ENCODE measurements around the gene IL6ST.

The IL6ST gene

GRCh38 chr5:55918087-55919035 is 76.4 kb downstream of the IL6ST start:
- FAIRE-seq: no peak

GRCh38 chr5:55917402-55918086 is 77.2 kb downstream of the IL6ST start:
- no peak for FAIRE-seq

- no peak for FAIRE-seq
These were observed 77.8 kb downstream of the IL6ST start for GRCh38 chr5:55916986-55917385.

DNA sequence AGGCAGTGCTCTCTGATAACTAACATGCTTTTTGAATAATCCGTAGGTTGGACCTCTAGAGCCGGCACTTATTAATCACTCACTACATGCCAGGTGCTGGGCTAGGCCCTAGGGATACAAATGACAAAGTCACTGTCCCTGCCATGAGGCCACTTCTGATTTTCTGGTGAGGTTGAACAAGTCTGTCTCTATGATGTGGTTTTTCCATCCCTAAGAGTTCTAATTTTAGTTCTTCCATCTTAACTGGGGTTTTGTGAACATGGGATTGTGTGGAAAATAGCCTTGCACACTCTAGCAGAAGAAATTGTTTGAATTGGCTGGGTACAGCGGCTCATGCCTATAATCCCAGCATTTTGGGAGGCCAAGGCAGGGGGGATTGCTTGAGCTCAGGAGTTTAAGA is 79.0 kb downstream of the IL6ST start:
- no peak for FAIRE-seq

DNA sequence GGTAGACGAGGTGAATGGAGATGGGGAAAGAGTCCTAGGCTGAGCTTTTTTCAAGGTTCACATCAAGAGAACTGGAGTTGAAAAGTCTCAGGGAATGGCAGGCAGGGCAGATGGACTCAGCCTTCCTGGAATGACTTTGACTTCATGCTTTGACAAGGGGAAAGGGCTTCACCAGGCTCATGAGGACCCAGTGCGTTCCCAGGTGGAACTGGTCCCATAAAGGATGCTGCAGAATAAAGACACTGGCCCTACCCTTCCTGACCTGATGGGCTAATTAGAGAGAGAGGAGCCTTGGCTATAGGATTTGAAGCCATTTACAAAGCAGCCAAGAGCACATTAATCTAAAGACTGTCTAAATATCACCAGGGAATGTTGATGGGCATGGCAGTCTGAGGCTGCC is 79.8 kb downstream of the IL6ST start:
- no peak for FAIRE-seq

DNA sequence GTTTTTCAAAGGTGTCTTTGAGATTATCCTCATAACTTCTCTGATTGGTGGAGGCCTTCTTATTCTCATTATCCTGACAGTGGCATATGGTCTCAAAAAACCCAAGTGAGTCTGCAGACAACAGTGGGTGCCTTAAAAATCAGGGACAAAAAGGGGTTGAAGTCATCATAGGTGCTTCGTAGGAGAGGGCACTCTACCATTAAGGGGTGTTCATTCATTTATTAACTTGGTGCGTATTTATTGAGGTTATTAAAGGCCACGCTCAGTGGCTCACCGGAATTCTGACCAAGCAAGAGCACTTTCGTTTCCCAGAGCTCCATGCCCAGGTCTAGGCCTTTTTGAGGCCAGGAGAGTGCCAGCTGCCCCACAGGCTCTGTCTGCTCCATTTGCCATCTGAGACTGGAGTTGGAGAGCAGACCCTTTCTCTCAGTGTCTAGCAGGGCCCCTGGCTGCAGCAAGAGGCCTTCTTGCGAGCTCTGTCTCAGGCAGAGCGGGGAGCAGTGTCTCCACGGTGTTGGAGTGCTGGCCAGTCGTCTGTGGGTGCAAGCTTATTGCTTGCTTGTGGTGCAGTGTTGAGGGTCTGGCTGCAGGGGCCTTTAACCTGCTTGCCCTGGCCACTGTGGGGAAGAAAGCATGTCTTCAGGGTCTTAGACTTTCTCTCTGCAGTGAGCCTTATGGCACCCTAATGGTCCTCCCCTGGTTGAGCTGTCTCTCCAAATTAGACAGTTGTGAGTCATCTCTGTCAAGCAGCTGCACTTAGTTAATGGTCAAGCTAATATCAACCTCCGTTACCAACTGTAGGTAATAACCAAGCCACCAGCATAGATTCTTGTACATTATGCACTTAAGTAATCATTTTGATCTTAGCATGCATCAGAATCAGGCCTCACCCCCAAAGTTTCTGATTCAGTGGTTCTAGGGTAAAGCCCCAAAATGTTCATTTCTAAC is 81.0 kb downstream of the IL6ST start:
- FAIRE-seq: no peak

- no peak for FAIRE-seq
These were observed 82.7 kb downstream of the IL6ST start for GRCh38 chr5:55911784-55912653.

DNA sequence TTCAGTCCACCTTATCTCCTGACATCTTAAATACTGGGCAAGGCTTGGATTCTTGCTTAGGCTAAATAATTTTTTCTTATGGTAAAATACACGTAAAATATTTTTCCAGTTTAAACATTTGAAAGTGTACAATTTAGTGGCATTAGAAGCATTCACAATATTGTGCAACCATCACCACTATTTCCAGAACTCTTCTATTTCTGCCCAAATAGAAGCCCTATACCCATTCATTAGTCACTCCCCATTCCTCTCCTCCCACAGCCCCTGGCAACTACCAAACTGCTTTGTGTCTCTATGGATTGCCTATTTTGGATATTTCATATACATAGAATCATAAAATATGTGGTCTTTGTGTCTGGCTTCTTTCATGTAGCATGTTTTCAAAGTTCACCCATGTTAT is 86.0 kb downstream of the IL6ST start:
- no peak for FAIRE-seq

- FAIRE-seq: no peak
These were observed 86.8 kb downstream of the IL6ST start for GRCh38 chr5:55907927-55908326.

GRCh38 chr5:55905251-55905650 is 89.5 kb downstream of the IL6ST start:
- no peak for FAIRE-seq

DNA sequence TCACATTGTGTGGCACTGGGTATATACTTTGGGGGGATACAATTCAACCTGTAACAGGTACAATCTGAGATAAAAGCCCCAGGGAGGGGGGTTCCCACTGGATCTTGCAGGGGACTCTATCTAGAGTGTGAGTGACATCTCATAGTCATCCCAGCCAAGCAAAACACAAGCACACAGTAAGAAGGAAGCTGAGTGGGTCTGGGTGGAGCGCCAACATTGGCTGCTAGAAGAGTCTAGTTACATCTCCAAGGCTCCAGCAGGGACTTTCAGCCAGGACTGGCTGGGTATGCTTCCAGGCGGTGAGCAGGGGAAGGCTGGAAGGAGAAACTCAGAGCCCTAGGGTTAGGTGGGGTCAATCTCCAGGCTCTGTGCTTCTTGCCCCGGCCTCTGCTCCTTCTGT is 90.6 kb downstream of the IL6ST start:
- FAIRE-seq: no peak

DNA sequence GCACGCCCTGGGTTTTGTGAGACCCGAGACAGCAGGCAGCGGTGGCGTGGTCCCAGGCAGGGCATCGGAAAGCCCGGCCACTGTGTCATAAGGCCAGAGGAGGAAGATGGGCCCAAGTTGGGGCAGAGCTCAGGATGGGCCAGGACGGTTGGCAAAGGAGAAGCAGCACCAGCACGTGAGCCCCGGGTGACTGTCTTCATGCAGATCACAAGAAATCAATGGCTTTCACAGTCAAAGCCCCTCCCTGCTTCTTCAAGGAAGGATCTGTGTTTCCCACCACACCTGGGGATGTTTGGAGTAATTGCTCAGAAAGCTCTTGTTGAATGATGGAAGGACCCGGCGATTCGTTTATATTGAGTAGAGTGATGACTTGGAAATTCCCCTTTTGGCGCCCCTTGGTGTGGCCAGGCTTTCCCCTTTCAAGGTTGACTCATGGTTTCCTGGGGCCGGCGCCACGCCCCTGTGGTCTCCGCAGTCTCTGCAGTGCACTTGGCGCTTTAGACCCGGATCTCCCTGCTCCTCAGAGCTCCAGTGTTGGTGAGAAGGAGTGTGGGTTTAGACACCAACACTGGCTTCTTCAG is 91.6 kb downstream of the IL6ST start:
- no peak for FAIRE-seq

- FAIRE-seq: no peak
These were observed 92.1 kb downstream of the IL6ST start for GRCh38 chr5:55902696-55903095.

GRCh38 chr5:55900776-55901175 is 94.0 kb downstream of the IL6ST start:
- FAIRE-seq: no peak

GRCh38 chr5:55900068-55900467 is 94.7 kb downstream of the IL6ST start:
- FAIRE-seq: no peak

DNA sequence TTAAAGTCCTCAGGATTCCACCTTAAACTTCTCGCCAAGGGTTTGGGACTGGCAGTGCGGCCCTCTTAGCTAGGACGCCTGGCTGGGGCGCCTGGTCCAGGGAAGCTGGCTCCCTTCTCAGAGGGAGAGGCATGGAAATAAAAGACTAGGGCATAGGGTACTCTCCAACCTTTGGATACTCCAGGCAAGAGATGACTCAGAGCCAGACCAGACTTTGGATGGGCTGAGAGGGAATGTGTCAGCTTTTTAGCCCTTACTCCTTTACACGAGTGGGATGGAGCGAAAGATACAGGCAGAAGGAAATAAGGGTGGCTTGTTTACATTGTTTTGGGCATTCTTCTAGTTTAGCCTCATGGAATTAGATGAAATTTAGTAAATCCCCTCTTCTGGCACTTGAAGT is 95.4 kb downstream of the IL6ST start:
- FAIRE-seq: no peak

DNA sequence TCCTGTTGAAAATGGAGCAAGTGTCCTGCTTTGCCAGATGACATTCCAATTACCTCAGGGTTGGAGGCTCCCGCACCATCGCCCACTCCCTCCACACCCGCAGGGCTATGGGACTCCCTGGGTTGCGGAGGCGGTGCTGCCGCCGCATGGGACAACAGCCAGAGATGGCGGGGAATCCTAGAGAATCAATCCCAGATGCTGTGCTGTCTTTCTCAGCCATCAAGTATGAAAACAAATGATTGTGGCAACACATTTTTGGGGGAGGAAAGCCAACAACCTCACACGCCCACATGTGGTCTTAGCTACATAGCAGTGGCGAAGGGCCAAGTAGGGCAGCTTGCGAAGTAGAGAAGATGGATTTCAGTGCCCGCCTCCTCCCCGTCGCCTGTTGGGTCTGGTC is 96.9 kb downstream of the IL6ST start:
- no peak for FAIRE-seq

DNA sequence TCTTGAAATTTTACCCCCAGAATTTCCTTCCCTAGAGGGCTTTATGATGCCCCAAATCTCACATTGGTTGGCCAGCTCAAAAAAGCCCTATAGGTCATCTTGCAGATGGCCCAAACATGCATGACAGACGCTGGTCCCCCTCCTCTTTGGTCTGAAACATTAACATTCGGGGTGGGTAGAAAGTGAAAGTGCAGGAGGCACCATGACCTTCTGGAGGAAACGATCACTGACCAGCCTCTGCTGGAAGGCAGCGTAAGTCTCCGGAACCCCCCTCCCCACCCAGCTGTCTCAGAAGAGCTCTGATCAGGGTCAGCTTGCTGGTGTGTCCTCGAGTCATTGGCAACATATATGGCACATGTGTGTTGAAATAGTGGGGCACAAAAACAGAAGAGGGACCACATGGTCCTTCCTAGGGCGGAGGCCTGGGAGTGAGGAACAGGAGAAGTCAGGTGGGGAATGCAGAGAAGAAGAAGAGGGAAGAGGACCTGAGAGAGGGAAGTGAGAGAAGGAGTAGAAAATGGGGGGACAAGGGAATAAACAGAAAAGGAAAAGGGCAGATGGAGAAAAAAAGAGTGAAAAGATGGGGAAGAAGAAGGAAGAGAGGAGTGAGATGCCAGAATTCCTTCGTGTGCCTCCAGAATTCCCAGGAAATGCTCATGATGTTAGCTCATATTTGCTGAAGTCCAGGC is 97.4 kb downstream of the IL6ST start:
- no peak for FAIRE-seq

- no peak for FAIRE-seq
These were observed 98.1 kb downstream of the IL6ST start for GRCh38 chr5:55896663-55897062.

DNA sequence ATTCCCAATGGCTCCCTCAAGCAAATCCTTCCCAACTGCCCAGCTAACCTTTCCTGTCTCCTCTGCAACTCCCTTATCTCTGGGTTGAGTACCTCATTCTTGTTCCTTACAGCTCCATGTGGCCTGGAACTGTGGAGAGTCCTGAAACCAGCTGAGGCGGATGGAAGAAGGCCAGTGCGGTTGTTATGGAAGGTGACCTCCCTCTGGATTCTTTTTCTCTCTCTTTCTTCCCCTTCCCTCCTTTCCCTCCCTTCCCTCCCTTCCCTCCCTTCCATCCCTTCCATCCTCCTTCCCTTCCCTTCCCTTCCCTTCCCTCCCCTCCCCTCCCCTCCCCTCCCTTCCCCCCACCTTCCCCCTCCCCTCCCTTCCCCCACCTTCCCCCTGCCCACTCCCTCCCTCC is 98.5 kb downstream of the IL6ST start:
- no peak for FAIRE-seq

DNA sequence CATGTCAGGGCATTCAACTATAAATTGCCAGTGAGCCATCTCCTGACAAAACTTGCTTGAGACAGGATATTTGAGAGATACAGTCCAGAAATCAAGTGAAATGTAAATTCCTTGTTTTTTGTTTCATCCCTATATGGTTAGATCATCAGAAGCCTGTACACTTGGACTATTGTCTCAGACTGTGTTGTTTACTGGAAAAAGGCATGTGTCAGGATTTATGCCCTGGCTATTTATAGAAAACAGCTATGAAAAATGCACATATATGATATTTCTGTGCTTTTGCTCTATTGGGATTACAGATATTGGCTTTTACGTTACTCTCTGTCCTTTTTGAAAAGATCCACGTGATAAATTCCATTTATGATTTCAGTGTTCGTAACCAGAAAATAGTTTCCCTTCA is 99.4 kb downstream of the IL6ST start:
- FAIRE-seq: no peak
